Measurements from ENCODE around the gene CYP1A2.

Gene CYP1A2

GRCh38 chr15:74788683-74789151 lies 40.1 kb downstream of the CYP1A2 start:
- peak; percentile 41 for DNase-seq (ENCODE audit: low read depth)

DNA sequence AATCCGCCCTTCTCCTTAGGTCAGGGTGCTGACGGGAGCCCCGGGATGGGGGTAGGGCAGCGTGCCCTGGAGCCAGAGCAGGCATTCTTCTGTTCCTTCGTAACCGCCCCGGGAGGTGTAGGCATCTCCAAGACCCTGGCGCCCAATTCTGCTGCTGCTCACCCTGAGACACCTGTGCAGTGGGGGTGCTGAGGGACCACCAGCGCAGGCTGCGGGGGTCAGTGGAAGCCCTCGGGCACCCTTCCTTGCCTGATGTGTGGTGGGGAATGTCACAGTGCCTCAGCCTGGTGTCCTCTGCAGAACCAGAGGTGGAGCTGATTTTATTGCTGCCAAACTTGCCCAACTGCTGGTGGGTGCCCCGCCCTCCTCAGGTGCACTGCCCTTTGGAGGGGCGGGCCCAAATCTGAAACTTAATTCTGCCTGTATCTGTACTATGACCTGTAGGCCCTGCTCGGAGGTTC lies 40.6 kb downstream of the CYP1A2 start:
- DNase-seq (ENCODE audit: low read depth): no peak

- DNase-seq (ENCODE audit: low read depth): no peak
Observed at GRCh38 chr15:74789741-74790079, 41.1 kb downstream of the CYP1A2 start.

DNA sequence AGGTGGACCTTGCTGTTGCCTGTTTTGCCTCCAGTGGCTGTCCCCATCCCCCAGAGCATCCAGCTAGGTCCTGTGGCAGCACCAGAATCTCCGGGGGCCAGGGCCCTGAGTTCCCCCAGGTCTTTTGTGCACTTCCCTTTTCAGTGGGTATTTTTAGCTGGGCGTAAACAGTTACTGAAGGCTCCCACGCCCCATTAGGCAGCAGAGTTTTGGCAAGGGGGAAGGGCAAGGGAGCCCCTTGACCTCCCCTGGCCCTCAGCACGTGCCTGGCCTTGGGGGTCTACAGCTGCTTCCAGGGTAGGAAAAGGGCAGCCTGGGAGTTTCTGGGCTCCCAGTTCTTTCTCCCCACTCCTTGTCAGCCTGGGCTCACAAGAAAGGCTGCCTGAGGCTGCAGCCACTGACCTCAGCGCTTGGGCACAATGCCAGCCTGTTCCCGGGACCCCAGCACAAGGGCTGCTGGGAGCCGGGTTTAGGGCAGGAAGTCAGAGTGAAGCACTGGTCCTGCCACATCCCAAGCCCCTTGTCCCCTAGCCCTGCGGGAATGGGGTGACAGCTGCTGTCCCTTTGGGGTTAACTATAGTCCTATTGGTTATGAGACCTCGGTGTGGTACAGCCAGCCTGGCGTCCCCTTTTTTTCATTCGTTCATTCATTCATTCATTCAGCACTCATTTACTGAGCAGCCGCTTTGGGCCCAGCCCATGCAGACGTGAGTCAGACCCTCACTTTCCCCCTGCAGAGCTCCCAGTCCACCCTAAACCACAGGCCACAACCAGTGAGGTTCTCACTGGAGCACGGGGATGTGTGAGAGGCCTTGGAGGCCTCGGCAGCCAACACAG lies 41.7 kb downstream of the CYP1A2 start:
- no peak for DNase-seq (ENCODE audit: low read depth)

- no peak for DNase-seq (ENCODE audit: low read depth)
Observed at GRCh38 chr15:74791007-74791406, 42.4 kb downstream of the CYP1A2 start.

DNA sequence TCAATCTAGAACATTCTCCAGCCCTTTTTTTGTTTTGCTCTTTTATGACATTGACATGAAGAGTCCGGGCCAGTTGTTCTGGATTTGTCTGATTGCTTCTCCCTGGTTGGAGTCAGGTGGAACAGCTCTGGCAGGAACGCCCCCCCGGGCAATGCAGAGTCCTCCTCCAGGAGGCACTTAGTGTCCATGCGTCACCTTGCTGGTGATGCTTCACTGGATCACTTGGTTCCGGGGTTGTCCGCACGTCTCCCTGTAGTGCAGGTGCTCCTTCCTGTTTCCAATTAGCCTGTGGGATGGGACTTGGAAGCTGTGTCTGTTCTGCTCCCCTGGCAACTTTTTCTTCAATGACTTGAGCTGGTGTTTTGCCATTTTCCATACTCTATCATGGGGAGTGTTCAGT lies 43.0 kb downstream of the CYP1A2 start:
- DNase-seq (ENCODE audit: low read depth): no peak

GRCh38 chr15:74792227-74793016 lies 43.8 kb downstream of the CYP1A2 start:
- no peak for DNase-seq (ENCODE audit: low read depth)

- DNase-seq (ENCODE audit: low read depth): peak; percentile 67
Observed at GRCh38 chr15:74793135-74794028, 44.7 kb downstream of the CYP1A2 start.

- DNase-seq (ENCODE audit: low read depth): no peak
Observed at GRCh38 chr15:74794248-74794969, 45.8 kb downstream of the CYP1A2 start.

DNA sequence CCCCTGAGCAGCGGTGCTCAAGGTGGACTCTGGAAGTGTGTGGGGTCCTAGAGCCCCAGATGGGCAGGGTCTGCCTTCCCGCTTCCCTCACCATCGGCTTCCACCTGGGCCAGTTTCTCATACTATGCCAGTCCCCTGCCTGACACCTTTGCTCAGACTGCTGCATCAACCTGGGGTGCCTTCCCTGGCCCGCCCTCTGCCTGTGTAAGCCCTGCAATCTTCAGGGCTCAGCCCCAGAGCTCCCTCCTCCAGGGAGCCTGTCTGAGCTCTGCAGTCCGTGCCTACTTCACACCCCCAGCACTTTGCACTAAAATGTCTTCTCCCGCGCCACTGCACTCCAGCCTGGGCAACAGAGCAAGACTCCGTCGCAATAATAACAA lies 46.3 kb downstream of the CYP1A2 start:
- no peak for DNase-seq (ENCODE audit: low read depth)

- DNase-seq (ENCODE audit: low read depth): no peak
Observed at GRCh38 chr15:74795966-74796625, 47.5 kb downstream of the CYP1A2 start.

DNA sequence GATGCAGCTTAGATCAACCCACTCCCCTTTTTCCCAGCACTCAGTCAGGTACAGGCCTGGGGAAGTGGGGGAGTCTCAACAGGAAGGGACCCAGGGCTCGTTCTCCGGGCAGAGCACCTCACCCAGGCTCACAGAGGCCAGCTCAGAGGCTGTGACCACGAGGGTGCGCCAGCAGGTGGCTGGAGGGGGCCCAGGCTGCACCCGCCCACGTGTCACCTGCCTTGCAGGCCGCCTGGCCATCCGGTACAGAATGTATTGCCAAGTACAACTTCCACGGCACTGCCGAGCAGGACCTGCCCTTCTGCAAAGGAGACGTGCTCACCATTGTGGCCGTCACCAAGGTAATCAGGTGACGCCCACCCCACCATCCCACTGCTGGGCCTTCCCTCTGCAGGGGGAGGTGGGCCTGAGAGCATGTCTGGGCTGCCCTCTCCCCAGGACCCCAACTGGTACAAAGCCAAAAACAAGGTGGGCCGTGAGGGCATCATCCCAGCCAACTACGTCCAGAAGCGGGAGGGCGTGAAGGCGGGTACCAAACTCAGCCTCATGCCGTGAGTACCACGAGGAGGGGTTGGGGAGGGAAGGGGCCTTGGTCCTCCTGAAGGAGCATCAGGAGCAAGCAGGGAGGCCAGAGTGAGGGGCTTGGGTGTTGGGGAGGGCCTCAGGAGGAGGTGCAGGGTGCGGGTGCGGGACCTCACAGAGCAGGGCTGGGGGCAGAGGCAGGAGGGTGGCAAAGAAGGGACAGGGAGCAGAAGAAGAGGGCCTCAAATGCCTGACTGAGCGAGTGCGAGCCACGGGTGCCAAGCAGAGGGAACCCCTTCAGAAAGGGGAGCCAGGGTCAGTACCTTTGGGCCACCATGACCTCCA lies 50.0 kb downstream of the CYP1A2 start:
- no peak for DNase-seq (ENCODE audit: low read depth)

- DNase-seq (ENCODE audit: low read depth): no peak
Observed at GRCh38 chr15:74799255-74799855, 50.7 kb downstream of the CYP1A2 start.

DNA sequence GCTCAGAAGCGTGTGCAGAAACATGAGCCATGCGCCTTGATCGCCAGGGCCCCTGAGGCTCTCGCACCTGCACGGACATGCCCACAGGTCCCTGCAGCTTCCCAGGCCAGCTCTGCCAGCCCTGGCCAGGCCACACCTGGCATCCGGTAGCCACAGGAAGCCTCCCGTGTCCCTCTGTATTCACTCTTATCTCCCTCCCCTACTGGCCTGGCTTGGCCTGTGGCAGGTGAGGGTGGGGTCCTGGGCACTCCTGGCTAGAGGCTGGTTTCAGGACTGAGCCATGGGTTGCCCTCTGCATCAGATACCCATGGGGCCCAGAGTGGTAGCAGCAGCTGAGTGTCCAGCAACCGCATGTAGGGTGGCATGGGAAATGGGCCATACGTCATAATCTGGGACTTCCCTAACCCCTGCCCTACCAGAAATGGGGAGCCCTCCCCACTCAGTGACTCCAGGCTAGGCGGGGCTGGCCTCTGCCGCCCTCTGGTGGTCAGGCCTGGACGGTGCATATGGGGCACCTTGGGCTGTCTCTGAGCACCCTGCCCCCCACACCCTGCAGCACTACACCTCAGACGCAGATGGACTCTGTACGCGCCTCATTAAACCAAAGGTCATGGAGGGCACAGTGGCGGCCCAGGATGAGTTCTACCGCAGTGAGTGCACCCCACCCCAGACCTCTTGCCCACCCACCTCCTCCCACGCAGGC lies 51.4 kb downstream of the CYP1A2 start:
- DNase-seq (ENCODE audit: low read depth): peak; percentile 77

DNA sequence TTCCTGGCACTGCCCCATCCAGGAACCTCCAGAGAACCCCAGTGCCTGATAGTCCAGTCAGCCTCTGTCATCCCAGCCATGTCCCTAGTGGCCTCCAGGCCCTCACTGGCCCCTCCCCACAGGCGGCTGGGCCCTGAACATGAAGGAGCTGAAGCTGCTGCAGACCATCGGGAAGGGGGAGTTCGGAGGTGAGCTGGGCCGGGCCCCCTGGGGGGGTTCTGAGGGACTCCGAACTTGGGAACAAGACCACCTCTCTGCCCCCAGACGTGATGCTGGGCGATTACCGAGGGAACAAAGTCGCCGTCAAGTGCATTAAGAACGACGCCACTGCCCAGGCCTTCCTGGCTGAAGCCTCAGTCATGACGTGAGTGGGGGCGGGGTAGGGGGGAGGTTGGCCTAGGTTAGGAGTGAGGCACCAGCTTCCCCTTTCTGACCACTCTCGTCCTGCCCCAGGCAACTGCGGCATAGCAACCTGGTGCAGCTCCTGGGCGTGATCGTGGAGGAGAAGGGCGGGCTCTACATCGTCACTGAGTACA lies 52.0 kb downstream of the CYP1A2 start:
- DNase-seq (ENCODE audit: low read depth): no peak

DNA sequence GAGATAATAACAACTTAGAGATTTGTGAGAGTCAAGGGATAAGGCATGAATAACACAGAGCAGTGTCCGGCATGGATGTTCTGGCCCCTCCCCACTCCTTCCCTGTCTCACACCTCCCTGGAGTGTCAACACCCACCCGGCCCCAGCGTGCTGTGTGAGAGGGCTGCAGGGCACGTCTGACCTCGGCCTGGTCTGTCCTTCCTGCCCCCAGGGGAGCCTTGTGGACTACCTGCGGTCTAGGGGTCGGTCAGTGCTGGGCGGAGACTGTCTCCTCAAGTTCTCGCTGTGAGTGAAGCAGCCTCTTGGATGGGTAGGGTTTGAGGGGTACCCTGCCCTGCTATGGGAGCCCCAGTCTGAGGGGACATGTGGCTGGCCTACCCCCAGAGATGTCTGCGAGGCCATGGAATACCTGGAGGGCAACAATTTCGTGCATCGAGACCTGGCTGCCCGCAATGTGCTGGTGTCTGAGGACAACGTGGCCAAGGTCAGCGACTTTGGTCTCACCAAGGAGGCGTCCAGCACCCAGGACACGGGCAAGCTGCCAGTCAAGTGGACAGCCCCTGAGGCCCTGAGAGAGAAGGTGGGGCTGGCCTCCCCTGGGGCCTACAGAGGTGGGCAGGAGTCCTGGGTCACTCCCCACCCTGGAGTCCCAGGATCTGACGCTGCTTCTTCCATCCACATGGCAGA lies 52.8 kb downstream of the CYP1A2 start:
- no peak for DNase-seq (ENCODE audit: low read depth)

DNA sequence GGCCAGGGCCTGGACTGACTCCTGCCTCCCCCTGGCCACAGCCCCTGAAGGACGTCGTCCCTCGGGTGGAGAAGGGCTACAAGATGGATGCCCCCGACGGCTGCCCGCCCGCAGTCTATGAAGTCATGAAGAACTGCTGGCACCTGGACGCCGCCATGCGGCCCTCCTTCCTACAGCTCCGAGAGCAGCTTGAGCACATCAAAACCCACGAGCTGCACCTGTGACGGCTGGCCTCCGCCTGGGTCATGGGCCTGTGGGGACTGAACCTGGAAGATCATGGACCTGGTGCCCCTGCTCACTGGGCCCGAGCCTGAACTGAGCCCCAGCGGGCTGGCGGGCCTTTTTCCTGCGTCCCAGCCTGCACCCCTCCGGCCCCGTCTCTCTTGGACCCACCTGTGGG lies 53.6 kb downstream of the CYP1A2 start:
- no peak for DNase-seq (ENCODE audit: low read depth)

DNA sequence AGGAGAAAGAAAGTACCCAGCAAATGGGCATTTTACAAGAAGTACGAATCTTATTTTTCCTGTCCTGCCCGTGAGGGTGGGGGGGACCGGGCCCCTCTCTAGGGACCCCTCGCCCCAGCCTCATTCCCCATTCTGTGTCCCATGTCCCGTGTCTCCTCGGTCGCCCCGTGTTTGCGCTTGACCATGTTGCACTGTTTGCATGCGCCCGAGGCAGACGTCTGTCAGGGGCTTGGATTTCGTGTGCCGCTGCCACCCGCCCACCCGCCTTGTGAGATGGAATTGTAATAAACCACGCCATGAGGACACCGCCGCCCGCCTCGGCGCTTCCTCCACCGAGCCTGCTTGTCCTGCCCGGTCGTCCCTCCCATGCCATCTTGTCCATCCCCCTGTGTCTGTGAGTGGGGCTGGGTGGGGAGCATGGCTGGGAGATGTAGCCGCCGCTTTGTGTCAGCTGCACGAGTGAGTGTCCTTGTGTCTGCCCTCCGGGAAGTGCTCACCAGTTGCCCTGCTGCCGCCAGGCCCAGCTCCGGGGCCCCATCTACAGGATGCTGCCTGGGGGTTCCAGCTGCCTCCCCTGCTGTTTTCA lies 54.3 kb downstream of the CYP1A2 start:
- DNase-seq (ENCODE audit: low read depth): no peak

Data from activated T-helper 1 cell treated with Interleukin-2 at 50 U/mL for 16 hours (primary cell).